ENCODE results near the gene MYCBP. TPM values are rescaled to one million over a fixed set of nuclear protein-coding genes. Genes with fewer than 3 reads are reported as not detected.

MYCBP gene
- total RNA-seq, 1 donor from 2014 or later = 3.0 TPM

DNA sequence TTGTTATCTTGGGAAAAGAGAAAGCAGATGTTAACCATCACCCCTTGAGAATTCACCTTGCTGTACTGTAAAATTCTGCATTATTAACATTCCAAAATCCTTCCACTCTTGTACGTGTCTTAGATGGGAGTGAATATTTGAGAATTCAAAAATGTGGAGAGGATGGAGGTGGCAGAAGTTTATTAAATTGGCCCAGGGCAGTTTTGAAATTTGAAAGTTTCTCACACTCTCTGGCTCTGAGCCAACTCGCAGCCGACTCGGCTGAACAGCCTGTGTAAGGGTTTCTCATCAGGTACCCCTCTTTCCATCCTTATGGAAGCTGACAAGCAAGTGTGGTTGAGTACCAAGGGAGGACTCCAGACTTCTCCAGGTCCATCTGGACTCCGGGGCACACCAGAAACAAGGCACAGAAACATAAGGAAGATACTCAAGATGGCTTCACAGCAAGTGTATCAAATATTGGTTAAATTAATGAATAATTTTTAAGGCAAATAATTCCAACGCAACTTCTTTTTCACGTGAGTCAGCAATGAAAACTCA lies 58.6 kb downstream of the MYCBP start:
- Mint-ChIP-seq H3K27me3 (ENCODE audit: unreplicated experiment) (peaks cover 42% of the 10 kb centered on the region), H3K27ac (ENCODE audit: unreplicated experiment) (no peak overlapping the region), H3K4me3 (ENCODE audit: unreplicated experiment) (no peak overlapping the region)

DNA sequence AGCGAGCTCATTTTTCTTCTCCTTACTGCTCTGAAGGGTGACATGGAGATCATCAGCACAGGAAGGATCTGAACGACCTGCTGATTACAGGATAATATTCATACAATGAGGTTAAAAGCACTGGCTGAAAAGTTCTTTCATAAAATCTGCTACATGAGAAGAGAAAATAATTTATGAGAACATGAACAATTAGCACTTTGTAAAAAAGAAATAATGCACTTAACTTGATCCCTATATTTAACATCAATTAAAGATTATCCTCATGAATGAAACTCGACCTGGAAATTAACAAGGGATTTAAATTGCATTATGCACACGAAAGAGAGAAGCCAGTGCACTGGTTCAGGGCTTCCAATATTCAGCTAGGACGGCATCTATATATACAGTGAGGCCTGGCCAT lies 60.2 kb downstream of the MYCBP start:
- TF ChIP-seq, protein P1, sequence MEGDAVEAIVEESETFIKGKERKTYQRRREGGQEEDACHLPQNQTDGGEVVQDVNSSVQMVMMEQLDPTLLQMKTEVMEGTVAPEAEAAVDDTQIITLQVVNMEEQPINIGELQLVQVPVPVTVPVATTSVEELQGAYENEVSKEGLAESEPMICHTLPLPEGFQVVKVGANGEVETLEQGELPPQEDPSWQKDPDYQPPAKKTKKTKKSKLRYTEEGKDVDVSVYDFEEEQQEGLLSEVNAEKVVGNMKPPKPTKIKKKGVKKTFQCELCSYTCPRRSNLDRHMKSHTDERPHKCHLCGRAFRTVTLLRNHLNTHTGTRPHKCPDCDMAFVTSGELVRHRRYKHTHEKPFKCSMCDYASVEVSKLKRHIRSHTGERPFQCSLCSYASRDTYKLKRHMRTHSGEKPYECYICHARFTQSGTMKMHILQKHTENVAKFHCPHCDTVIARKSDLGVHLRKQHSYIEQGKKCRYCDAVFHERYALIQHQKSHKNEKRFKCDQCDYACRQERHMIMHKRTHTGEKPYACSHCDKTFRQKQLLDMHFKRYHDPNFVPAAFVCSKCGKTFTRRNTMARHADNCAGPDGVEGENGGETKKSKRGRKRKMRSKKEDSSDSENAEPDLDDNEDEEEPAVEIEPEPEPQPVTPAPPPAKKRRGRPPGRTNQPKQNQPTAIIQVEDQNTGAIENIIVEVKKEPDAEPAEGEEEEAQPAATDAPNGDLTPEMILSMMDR (IDR thresholded peaks at IDR 0.05) = no peak
- H3K27me3 Mint-ChIP-seq (ENCODE audit: unreplicated experiment) = peaks cover 49% of the 10 kb centered on the region
- no peak for DNase-seq (ENCODE audit: extremely low spot score, unreplicated experiment)
- peaks cover 4% of the 10 kb centered on the region for H3K4me1 Mint-ChIP-seq (ENCODE audit: unreplicated experiment)
- no peaks in the 10 kb centered on the region for H3K9me3 Mint-ChIP-seq (ENCODE audit: unreplicated experiment)
- H3K36me3 Mint-ChIP-seq (ENCODE audit: unreplicated experiment) = no peaks in the 10 kb centered on the region
- no peak overlapping the region for H3K27ac Mint-ChIP-seq (ENCODE audit: unreplicated experiment)
- H3K4me3 Mint-ChIP-seq (ENCODE audit: unreplicated experiment) = no peak overlapping the region

More for the DNA sequence above, 58.6 kb downstream of the MYCBP start:
- Mint-ChIP-seq H3K4me1 (ENCODE audit: unreplicated experiment) (peaks cover 9% of the 10 kb centered on the region), H3K36me3 (ENCODE audit: unreplicated experiment) (no peaks in the 10 kb centered on the region), H3K9me3 (ENCODE audit: unreplicated experiment) (no peaks in the 10 kb centered on the region)
- TF ChIP-seq, protein P1 (IDR thresholded peaks at IDR 0.05) = no peak
- DNase-seq (ENCODE audit: extremely low spot score, unreplicated experiment) = no peak

Other genes starting within 250 kb of the MYCBP start
- gene RRAGC, start 13.6 kb downstream of the MYCBP start, total RNA-seq = 54.3 and 63.4 TPM in 2 replicates
- not detected in 2 replicates for gene GJA9, start 8.2 kb upstream of the MYCBP start, total RNA-seq
- not detected in 2 replicates for gene RHBDL2, start 68.5 kb upstream of the MYCBP start, total RNA-seq
- gene AKIRIN1, start 117.9 kb upstream of the MYCBP start, total RNA-seq = 42.5 and 42.7 TPM in 2 replicates
- 146 and 157 TPM in 2 replicates for gene NDUFS5, start 153.0 kb upstream of the MYCBP start, total RNA-seq

All from osteocyte (in vitro differentiated cells).